ENCODE data around the gene PRPS1. TPM values are rescaled to one million over a fixed set of nuclear protein-coding genes. Genes with fewer than 3 reads are reported as not detected.

The PRPS1 gene
- total and polyA plus RNA-seq, 4 donors, result 11.7 to 42.0 (median 33.0) TPM

GRCh38 chrX:107686026-107686425, 57.7 kb downstream of the PRPS1 start:
- Histone ChIP-seq H3K36me3 (ENCODE audit: control insufficient read depth in 4 of 4, insufficient read depth in 4 of 4, low read length in 4 of 4) (no peaks in the 10 kb centered on the region), H3K4me3 (no peak overlapping the region), H3K27me3 (ENCODE audit: control insufficient read depth in 3 of 3, insufficient read depth in 3 of 3, low read length in 2 of 3) (peaks cover 0 to 9% (median 9%) of the 10 kb centered on the region in 3 donors), H3K27ac (ENCODE audit: low read depth in 1 of 2, low read length in 1 of 2) (peak overlapping the region in 1 of 2 donors; percentile 57), H3K9me3 (ENCODE audit: control insufficient read depth in 4 of 4, insufficient read depth in 3 of 4, low read length in 3 of 4) (peaks cover 0 to 1% (median 0%) of the 10 kb centered on the region in 4 donors), H3K4me1 (ENCODE audit: control insufficient read depth in 5 of 5, insufficient read depth in 5 of 5, low read length in 5 of 5) (peaks cover 0 to 23% (median 5%) of the 10 kb centered on the region in 5 donors), H3K9ac (ENCODE audit: insufficient read depth in 1 of 2, low read length in 2 of 2) (no peak overlapping the region)
- WGBS, 2 donors, result 69 to 82% methylated on average over 3 of the region's 3 CpGs
- ATAC-seq (ENCODE audit: insufficient read depth, low FRiP score) (no peak), DNase-seq (no peak)
- no peak for TF ChIP-seq CTCF (IDR thresholded peaks at IDR 0.05; ENCODE audit: control extremely low read depth, extremely low read depth)

GRCh38 chrX:107686792-107687191, 58.5 kb downstream of the PRPS1 start:
- H3K27ac ChIP-seq (ENCODE audit: low read depth in 1 of 2, low read length in 1 of 2), result no peak overlapping the region
- H3K9me3 ChIP-seq (ENCODE audit: control insufficient read depth in 4 of 4, insufficient read depth in 3 of 4, low read length in 3 of 4), result peaks cover 0 to 1% (median 0%) of the 10 kb centered on the region in 4 donors
- no peak overlapping the region for H3K4me3 ChIP-seq
- no peak for TF ChIP-seq CTCF (IDR thresholded peaks at IDR 0.05; ENCODE audit: control extremely low read depth, extremely low read depth)
- ATAC-seq (ENCODE audit: insufficient read depth, low FRiP score) (no peak), DNase-seq (no peak)
- 25 to 29% methylated on average over 3 of the region's 3 CpGs for WGBS, 2 donors
- no peak overlapping the region for H3K9ac ChIP-seq (ENCODE audit: insufficient read depth in 1 of 2, low read length in 2 of 2)
- H3K4me1 ChIP-seq (ENCODE audit: control insufficient read depth in 5 of 5, insufficient read depth in 5 of 5, low read length in 5 of 5), result peaks cover 0 to 23% (median 5%) of the 10 kb centered on the region in 5 donors
- no peaks in the 10 kb centered on the region for H3K36me3 ChIP-seq (ENCODE audit: control insufficient read depth in 4 of 4, insufficient read depth in 4 of 4, low read length in 4 of 4)
- H3K27me3 ChIP-seq (ENCODE audit: control insufficient read depth in 3 of 3, insufficient read depth in 3 of 3, low read length in 2 of 3), result peaks cover 0 to 14% (median 10%) of the 10 kb centered on the region in 3 donors

- ATAC-seq (ENCODE audit: insufficient read depth, low FRiP score) (no peak), DNase-seq (no peak)
- Histone ChIP-seq H3K9me3 (ENCODE audit: control insufficient read depth in 4 of 4, insufficient read depth in 3 of 4, low read length in 3 of 4) (peaks cover 0 to 1% (median 0%) of the 10 kb centered on the region in 4 donors), H3K36me3 (ENCODE audit: control insufficient read depth in 4 of 4, insufficient read depth in 4 of 4, low read length in 4 of 4) (no peaks in the 10 kb centered on the region), H3K27me3 (ENCODE audit: control insufficient read depth in 3 of 3, insufficient read depth in 3 of 3, low read length in 2 of 3) (peaks cover 0 to 14% (median 11%) of the 10 kb centered on the region in 3 donors), H3K27ac (ENCODE audit: low read depth in 1 of 2, low read length in 1 of 2) (no peak overlapping the region), H3K9ac (ENCODE audit: insufficient read depth in 1 of 2, low read length in 2 of 2) (no peak overlapping the region), H3K4me1 (ENCODE audit: control insufficient read depth in 5 of 5, insufficient read depth in 5 of 5, low read length in 5 of 5) (peaks cover 0 to 22% (median 5%) of the 10 kb centered on the region in 5 donors), H3K4me3 (no peak overlapping the region)
- no peak for TF ChIP-seq CTCF (IDR thresholded peaks at IDR 0.05; ENCODE audit: control extremely low read depth, extremely low read depth)
- 60 to 81% methylated on average over 3 of the region's 3 CpGs for WGBS, 2 donors
Measured at GRCh38 chrX:107687445-107687844, 59.1 kb downstream of the PRPS1 start.

GRCh38 chrX:107691024-107691448, 62.7 kb downstream of the PRPS1 start:
- no peak for TF ChIP-seq CTCF (IDR thresholded peaks at IDR 0.05; ENCODE audit: control extremely low read depth, extremely low read depth)
- peaks cover 0 to 1% (median 0%) of the 10 kb centered on the region in 4 donors for H3K9me3 ChIP-seq (ENCODE audit: control insufficient read depth in 4 of 4, insufficient read depth in 3 of 4, low read length in 3 of 4)
- ATAC-seq (ENCODE audit: insufficient read depth, low FRiP score) (no peak), DNase-seq (no peak)
- H3K27me3 ChIP-seq (ENCODE audit: control insufficient read depth in 3 of 3, insufficient read depth in 3 of 3, low read length in 2 of 3), result peaks cover 0 to 21% (median 10%) of the 10 kb centered on the region in 3 donors
- peaks cover 0 to 4% (median 0%) of the 10 kb centered on the region in 5 donors for H3K4me1 ChIP-seq (ENCODE audit: control insufficient read depth in 5 of 5, insufficient read depth in 5 of 5, low read length in 5 of 5)
- no peak overlapping the region for H3K4me3 ChIP-seq
- H3K36me3 ChIP-seq (ENCODE audit: control insufficient read depth in 4 of 4, insufficient read depth in 4 of 4, low read length in 4 of 4), result no peaks in the 10 kb centered on the region
- WGBS, 2 donors, result 74 to 81% methylated on average over 5 of the region's 5 CpGs
- H3K9ac ChIP-seq (ENCODE audit: insufficient read depth in 1 of 2, low read length in 2 of 2), result no peak overlapping the region
- H3K27ac ChIP-seq (ENCODE audit: low read depth in 1 of 2, low read length in 1 of 2), result no peak overlapping the region
